ENCODE results near the gene SMC1B. TPM values are rescaled to one million over a fixed set of nuclear protein-coding genes. Genes with fewer than 3 reads are reported as not detected.
A peak's percentile ranks its signal among the peaks of the same experiment; 100 is the strongest.
"Not testable (repeated sequence)": the region's sequence is repeated elsewhere in the genome, so short reads cannot be mapped to it uniquely, and the experiment has no call there.

SMC1B gene
- total and polyA plus RNA-seq, 12 donors, result 0.05 TPM; not detected in 11

DNA sequence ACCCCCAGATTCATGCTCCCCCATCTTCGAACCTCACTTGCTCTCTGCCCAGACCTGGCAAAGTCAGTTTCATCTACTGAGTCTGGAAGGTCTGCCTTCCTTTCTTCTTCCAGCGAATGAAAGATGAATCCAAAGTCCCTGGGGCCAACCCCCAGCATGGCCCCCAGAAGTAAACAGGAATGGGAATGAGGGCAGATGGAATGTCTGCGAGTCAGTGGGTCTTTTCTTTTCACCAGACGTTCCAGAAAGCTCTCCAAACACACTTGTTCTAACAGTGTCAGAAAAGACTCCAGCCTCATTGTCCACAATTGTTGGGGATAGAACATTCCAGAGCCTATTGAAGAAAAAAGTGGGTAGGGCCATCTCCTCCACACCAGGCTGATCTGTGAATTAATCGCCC lies 28.7 kb upstream of the SMC1B start:
- peaks cover 0 to 24% (median 0%) of the 10 kb centered on the region in 7 donors for H3K27me3 ChIP-seq
- TF ChIP-seq, protein P1, sequence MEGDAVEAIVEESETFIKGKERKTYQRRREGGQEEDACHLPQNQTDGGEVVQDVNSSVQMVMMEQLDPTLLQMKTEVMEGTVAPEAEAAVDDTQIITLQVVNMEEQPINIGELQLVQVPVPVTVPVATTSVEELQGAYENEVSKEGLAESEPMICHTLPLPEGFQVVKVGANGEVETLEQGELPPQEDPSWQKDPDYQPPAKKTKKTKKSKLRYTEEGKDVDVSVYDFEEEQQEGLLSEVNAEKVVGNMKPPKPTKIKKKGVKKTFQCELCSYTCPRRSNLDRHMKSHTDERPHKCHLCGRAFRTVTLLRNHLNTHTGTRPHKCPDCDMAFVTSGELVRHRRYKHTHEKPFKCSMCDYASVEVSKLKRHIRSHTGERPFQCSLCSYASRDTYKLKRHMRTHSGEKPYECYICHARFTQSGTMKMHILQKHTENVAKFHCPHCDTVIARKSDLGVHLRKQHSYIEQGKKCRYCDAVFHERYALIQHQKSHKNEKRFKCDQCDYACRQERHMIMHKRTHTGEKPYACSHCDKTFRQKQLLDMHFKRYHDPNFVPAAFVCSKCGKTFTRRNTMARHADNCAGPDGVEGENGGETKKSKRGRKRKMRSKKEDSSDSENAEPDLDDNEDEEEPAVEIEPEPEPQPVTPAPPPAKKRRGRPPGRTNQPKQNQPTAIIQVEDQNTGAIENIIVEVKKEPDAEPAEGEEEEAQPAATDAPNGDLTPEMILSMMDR (IDR thresholded peaks at IDR 0.05), result no peak
- DNase-seq (no peak), ATAC-seq (no peak)
- intact Hi-C loops (cut with DNase I), result loop anchor here in 2 of 10 donors (2.0 to 10.0 kb wide), 2 partner anchors 73 to 111 kb away; no protein-coding TSS in a partner anchor
- no peaks in the 10 kb centered on the region for H3K9me3 ChIP-seq
- 80 to 81% methylated on average over 5 of the region's 5 CpGs for WGBS, 2 donors
- H3K36me3 ChIP-seq, result no peaks in the 10 kb centered on the region
- H3K4me1 ChIP-seq, result peaks cover 0 to 6% (median 0%) of the 10 kb centered on the region in 9 donors
- H3K4me3 ChIP-seq, result no peak overlapping the region
- H3K27ac ChIP-seq, result no peak overlapping the region

- TF ChIP-seq, protein P1 (IDR thresholded peaks at IDR 0.05), result peak; percentile 37 to 80 (median 65)
- Histone ChIP-seq H3K27me3 (peaks cover 0 to 24% (median 0%) of the 10 kb centered on the region in 7 donors), H3K27ac (no peak overlapping the region), H3K9me3 (no peaks in the 10 kb centered on the region), H3K4me3 (no peak overlapping the region), H3K36me3 (no peaks in the 10 kb centered on the region), H3K4me1 (peaks cover 0 to 6% (median 0%) of the 10 kb centered on the region in 9 donors)
- WGBS, 2 donors, result 19 to 20% methylated on average over 10 of the region's 10 CpGs
- peak; percentile 86 to 93 (median 91) for ATAC-seq
- intact Hi-C loops (cut with DNase I), result loop anchor here in 9 of 10 donors (1.0 to 10.0 kb wide), 3 partner anchors 74 to 112 kb away; no protein-coding TSS in a partner anchor
- peak; percentile 44 to 56 for DNase-seq
These were observed 27.7 kb upstream of the SMC1B start for GRCh38 chr22:45441138-45441537.

- intact Hi-C loops (cut with DNase I), result loop anchor here in 9 of 10 donors (1.0 to 10.0 kb wide), 3 partner anchors 74 to 113 kb away; no protein-coding TSS in a partner anchor
- peaks cover 0 to 24% (median 0%) of the 10 kb centered on the region in 7 donors for H3K27me3 ChIP-seq
- H3K4me3 ChIP-seq, H3K27ac ChIP-seq, DNase-seq, H3K36me3 ChIP-seq, ATAC-seq, H3K9me3 ChIP-seq: not testable (repeated sequence)
- H3K4me1 ChIP-seq, result peaks cover 0 to 11% (median 0%) of the 10 kb centered on the region in 9 donors
- 51 to 55% methylated on average over 13 of the region's 13 CpGs for WGBS, 2 donors
These were observed 27.3 kb upstream of the SMC1B start for GRCh38 chr22:45440688-45441087.

DNA sequence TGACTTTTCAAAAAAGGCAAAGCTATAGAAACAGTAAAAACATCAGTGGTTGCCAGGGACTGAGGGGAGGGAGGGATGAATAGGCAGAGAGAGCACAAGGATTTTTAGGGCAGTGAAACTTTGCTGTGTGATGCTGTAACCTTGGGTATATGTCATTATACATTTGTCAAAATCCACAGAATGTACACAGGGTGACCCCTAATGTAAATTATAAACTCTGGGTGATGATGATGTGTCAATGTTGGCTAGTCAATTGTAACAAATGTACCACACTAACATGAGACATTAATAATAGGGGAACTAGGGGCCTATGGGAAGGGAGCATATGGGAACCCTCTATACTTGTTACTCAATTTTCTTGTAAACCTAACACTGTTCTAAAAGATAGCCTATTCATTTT lies 24.9 kb upstream of the SMC1B start:
- Histone ChIP-seq H3K27ac (no peak overlapping the region), H3K4me1 (peaks cover 0 to 18% (median 8%) of the 10 kb centered on the region in 9 donors), H3K27me3 (peaks cover 0 to 24% (median 0%) of the 10 kb centered on the region in 7 donors), H3K36me3 (no peaks in the 10 kb centered on the region), H3K4me3 (no peak overlapping the region), H3K9me3 (no peaks in the 10 kb centered on the region)
- DNase-seq, result no peak
- ATAC-seq, result no peak
- intact Hi-C loops (cut with DNase I), result loop anchor here in 5 of 10 donors (5.0 to 10.0 kb wide), 5 partner anchors 114 to 334 kb away; no protein-coding TSS in a partner anchor
- TF ChIP-seq, protein P1 (IDR thresholded peaks at IDR 0.05), result no peak
